HG02981 (cell line): ENCODE results near the gene KRT222.

Source experiments
- ATAC-seq: cut with Tn5 transposase; IDR thresholded peaks from one replicate; pipeline ENCODE4 v1.9.1; 2021; ENCODE audit warnings: mild to moderate bottlenecking, moderate library complexity; ENCODE audit not compliant: unreplicated experiment

KRT222 gene

GRCh38 chr17:40615841-40616476 lies 49.0 kb downstream of the KRT222 start:
- no peak for ATAC-seq

DNA sequence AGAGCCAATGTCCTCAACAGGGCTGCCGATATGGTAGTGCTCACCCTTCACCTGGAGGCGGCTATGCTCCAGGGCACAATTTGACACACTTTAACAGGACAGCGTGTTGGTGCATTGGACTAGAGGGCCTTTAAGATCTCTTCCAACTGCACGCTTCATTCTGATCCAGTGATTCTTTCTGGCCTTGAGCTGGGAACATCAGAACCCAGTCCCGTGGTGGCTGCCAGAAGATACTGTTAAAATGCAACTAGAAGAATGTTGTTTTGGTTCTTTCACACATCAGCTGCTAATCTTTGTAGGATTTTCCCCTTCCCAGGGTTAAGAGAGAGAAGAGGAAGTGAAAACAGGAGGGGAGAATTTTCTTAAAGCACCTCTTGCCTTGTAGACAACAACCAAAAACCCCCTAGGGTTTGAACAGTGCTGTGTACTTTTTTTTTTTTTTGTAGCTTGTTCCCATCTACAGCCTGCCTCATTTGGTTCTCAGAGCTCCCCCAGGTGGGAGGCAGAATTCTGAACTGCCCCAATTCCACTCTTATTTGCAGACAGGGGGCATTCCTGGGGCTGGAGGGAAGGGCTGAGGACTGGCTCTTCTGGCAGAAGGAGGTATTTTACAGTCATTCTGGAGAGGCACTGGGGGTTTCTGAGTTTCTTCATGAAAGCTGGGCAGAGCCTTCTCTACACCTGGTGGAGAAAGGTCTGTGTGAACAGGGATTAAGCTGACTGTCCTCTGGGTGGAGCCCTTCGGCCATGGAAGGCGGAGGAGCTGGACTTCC lies 49.7 kb downstream of the KRT222 start:
- peak; percentile 66 for ATAC-seq

- peak; percentile 5 for ATAC-seq
Observed at GRCh38 chr17:40614431-40615067, 50.4 kb downstream of the KRT222 start.

- ATAC-seq = no peak
Observed at GRCh38 chr17:40613467-40614154, 51.4 kb downstream of the KRT222 start.

- no peak for ATAC-seq
Observed at GRCh38 chr17:40612599-40613244, 52.3 kb downstream of the KRT222 start.

- ATAC-seq = no peak
Observed at GRCh38 chr17:40611840-40612474, 53.0 kb downstream of the KRT222 start.

GRCh38 chr17:40610359-40610758 lies 54.6 kb downstream of the KRT222 start:
- no peak for ATAC-seq

DNA sequence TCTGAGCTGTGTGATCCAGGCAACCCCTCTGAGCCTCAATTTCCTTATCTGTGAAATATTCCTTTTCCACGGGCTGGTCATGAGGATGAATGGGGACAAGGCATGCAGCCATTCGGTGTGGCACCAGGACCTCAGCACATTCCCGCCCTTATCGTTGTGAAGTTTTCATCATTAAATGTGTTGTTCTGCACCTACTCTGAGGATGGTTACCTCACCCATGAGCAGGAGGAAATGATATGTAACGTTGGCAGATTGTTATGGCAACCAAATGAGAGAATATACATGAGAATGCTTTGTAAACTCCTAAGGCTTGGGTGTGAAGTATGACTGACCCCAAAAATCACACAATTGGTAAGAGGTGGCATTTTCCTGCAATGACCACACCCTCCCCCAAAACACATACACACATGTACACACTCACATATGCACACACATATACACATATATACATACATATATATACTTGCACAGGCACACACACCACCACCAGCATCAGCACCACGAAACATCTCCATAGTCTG lies 56.9 kb downstream of the KRT222 start:
- no peak for ATAC-seq

GRCh38 chr17:40607641-40608040 lies 57.3 kb downstream of the KRT222 start:
- no peak for ATAC-seq

- ATAC-seq = no peak
Observed at GRCh38 chr17:40606548-40607353, 58.2 kb downstream of the KRT222 start.

DNA sequence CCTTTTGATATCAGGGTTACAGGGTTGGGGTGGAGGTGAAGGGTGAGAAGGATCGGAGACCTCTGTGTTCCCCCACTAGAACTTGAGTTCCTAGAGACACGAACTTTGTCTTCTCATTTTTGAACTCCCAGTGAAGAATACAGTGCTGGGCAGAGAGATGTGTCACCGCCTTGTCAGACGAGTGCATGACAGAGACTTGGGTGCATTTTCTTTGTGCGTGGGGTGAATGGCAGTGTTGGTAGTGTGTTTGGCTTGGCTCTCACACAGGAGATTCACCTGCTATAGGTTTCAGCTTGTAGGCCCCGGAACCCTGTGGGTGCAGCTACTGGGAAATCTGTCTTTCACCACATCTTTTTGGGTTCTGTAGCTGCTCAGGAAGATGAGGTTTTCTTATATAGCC lies 59.7 kb downstream of the KRT222 start:
- ATAC-seq = no peak
